Fibroblast of the aortic adventitia (primary cell): ENCODE measurements around the gene MICAL3. TPM values are rescaled to one million over a fixed set of nuclear protein-coding genes. Genes with fewer than 3 reads are reported as not detected.

Source experiments
- DNase-seq: peaks from one replicate; pipeline ENCODE4 v3.0.0-alpha.2; 2010; ENCODE audit warnings: low read depth
- H3K4me3 ChIP-seq: 2 replicates; pipeline ENCODE4 v1.5.1; 2011; ENCODE audit warnings: low read depth, mild to moderate bottlenecking, control low read depth, low read length, moderate library complexity
- CTCF ChIP-seq: IDR thresholded peaks from 2 replicates; pipeline ENCODE4 v1.5.1; 2011; ENCODE audit warnings: mild to moderate bottlenecking, low read length, control low read depth, inconsistent platforms; ENCODE audit not compliant: insufficient read depth
- total RNA-seq: library from RNA; depleted of rRNA; stranded (reverse); fragments of >200 nt; gene quantifications from 2 replicates; pipeline ENCODE4 v1.2.3, GENCODE V29; 2012; ENCODE audit warnings: low replicate concordance

Gene MICAL3
- total RNA-seq, 1 donor, result 18.8 TPM

GRCh38 chr22:17956630-17957029 lies 67.7 kb downstream of the MICAL3 start:
- no peak overlapping the region for H3K4me3 ChIP-seq
- no peak for TF ChIP-seq CTCF

GRCh38 chr22:17955590-17956379 lies 68.6 kb downstream of the MICAL3 start:
- TF ChIP-seq CTCF, result no peak
- H3K4me3 ChIP-seq, result no peak overlapping the region
- DNase-seq, result no peak

More at GRCh38 chr22:17956630-17957029, 67.7 kb downstream of the MICAL3 start:
- no peak for DNase-seq

GRCh38 chr22:17954860-17955587 lies 69.3 kb downstream of the MICAL3 start:
- no peak for DNase-seq
- H3K4me3 ChIP-seq, result no peak overlapping the region
- no peak for TF ChIP-seq CTCF

GRCh38 chr22:17954200-17954859 lies 70.0 kb downstream of the MICAL3 start:
- DNase-seq, result no peak
- no peak for TF ChIP-seq CTCF

GRCh38 chr22:17953147-17953546 lies 71.2 kb downstream of the MICAL3 start:
- no peak for TF ChIP-seq CTCF
- DNase-seq, result no peak
- no peak overlapping the region for H3K4me3 ChIP-seq

More at GRCh38 chr22:17954200-17954859, 70.0 kb downstream of the MICAL3 start:
- no peak overlapping the region for H3K4me3 ChIP-seq

GRCh38 chr22:17952273-17952801 lies 72.0 kb downstream of the MICAL3 start:
- TF ChIP-seq CTCF, result no peak
- no peak overlapping the region for H3K4me3 ChIP-seq
- DNase-seq, result no peak
